ENCODE measurements around the gene NFATC1. TPM values are rescaled to one million over a fixed set of nuclear protein-coding genes. Genes with fewer than 3 reads are reported as not detected.
A peak's percentile ranks its signal among the peaks of the same experiment; 100 is the strongest.
"Not testable (repeated sequence)": the region's sequence is repeated elsewhere in the genome, so short reads cannot be mapped to it uniquely, and the experiment has no call there.

NFATC1 gene
- total and polyA plus RNA-seq, 2 donors from 2014 or later, result 4.3 to 17.2 TPM

DNA sequence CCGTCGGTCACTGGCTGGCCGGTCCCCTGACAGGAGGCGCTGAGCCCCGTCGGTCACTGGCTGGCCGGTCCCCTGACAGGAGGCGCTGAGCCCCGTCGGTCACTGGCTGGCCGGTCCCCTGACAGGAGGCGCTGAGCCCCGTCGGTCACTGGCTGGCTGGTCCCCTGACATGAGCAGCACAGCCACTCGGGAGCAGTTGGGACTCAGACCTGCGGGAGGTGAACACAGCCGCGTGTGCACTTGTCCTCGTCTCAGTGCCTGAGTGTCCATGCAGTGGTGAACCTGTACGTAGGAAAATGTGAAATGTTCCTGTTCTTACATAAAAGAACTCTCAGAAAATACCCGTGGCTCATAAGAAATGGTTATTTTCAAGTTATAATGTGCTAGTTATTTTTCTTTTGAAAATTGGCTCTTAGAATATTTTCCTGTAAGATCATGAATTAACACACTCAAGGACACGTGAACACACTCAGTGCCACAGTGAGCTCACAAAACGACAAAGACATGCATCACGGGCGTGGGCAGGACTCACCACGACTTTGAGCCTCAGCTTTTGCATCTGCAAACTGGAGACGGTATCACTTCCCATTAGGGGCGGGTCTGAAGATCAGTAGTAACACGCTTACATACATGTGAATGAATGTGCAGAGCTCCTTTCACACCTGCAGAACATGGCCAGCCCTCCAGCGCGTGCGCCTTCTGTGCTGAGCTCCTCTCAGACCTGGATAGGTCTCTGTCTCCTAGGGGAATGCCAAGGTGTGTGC is 21.1 kb upstream of the NFATC1 start:
- Histone ChIP-seq H3K36me3 (ENCODE audit: control insufficient read depth in 2 of 3, insufficient read depth in 3 of 3, low read length in 3 of 3) (peaks cover 0 to 10% (median 4%) of the 10 kb centered on the region in 3 donors), H3K9ac (ENCODE audit: low read length in 3 of 3) (no peak overlapping the region), H3K27me3 (ENCODE audit: control insufficient read depth, insufficient read depth, low read length) (no peaks in the 10 kb centered on the region), H3K27ac (ENCODE audit: low read depth in 2 of 2, low read length in 2 of 2) (no peak overlapping the region), H3K4me1 (ENCODE audit: control insufficient read depth in 2 of 3, insufficient read depth in 2 of 3, low read depth in 1 of 3, low read length in 3 of 3) (no peaks in the 10 kb centered on the region), H3K4me3 (ENCODE audit: low read length in 3 of 3) (no peak overlapping the region), H3K9me3 (ENCODE audit: control insufficient read depth in 2 of 3, insufficient read depth in 1 of 3, low read length in 3 of 3) (no peaks in the 10 kb centered on the region)
- intact Hi-C loops (cut with DNase I), result no loop called here
- TF ChIP-seq, protein P1, sequence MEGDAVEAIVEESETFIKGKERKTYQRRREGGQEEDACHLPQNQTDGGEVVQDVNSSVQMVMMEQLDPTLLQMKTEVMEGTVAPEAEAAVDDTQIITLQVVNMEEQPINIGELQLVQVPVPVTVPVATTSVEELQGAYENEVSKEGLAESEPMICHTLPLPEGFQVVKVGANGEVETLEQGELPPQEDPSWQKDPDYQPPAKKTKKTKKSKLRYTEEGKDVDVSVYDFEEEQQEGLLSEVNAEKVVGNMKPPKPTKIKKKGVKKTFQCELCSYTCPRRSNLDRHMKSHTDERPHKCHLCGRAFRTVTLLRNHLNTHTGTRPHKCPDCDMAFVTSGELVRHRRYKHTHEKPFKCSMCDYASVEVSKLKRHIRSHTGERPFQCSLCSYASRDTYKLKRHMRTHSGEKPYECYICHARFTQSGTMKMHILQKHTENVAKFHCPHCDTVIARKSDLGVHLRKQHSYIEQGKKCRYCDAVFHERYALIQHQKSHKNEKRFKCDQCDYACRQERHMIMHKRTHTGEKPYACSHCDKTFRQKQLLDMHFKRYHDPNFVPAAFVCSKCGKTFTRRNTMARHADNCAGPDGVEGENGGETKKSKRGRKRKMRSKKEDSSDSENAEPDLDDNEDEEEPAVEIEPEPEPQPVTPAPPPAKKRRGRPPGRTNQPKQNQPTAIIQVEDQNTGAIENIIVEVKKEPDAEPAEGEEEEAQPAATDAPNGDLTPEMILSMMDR (IDR thresholded peaks at IDR 0.05; ENCODE audit: borderline replicate concordance, extremely low read depth, insufficient read depth), result no peak
- FAIRE-seq (no peak), DNase-seq (no peak)

DNA sequence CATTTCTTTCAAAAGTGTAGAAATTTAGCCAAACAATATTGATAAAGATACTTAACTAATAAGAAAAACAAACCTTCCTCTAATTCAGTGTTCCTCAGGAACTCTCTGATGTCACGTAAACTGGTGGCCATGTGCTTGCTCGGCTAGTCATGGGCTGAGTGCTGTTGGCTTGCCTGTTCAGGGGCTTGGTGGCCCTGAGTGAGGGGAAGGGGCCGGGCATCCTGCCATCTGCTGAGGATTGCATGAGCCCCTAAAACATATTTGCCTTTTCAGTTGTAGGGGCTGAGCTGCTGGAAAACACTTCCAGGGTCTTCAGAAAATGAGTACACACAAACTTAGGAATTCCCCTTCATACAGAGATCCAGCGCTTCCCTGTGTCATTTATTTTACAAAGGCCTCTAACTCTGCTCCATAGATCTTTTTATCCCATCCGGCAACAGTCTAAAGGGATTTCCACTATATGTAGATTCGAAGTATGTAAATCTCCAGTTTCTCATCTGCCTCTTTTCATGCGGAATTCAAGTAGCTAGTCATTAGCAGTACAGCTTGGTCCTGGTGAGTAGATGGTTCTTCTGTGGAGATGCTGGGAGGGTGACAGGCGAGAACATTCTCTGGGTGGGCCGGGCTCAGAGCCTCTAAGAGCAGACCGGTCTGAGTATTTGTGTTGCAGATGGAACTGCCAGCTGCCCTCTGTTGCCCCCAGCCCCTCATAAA is 20.1 kb upstream of the NFATC1 start:
- no peak for DNase-seq
- H3K4me1 ChIP-seq (ENCODE audit: control insufficient read depth in 2 of 3, insufficient read depth in 2 of 3, low read depth in 1 of 3, low read length in 3 of 3), result no peaks in the 10 kb centered on the region
- H3K27ac ChIP-seq (ENCODE audit: low read depth in 2 of 2, low read length in 2 of 2), result no peak overlapping the region
- H3K36me3 ChIP-seq (ENCODE audit: control insufficient read depth in 2 of 3, insufficient read depth in 3 of 3, low read length in 3 of 3), result peaks cover 0 to 10% (median 4%) of the 10 kb centered on the region in 3 donors
- no peak overlapping the region for H3K9ac ChIP-seq (ENCODE audit: low read length in 3 of 3)
- TF ChIP-seq, protein P1 (IDR thresholded peaks at IDR 0.05; ENCODE audit: borderline replicate concordance, extremely low read depth, insufficient read depth), result no peak
- FAIRE-seq, result no peak
- H3K27me3 ChIP-seq (ENCODE audit: control insufficient read depth, insufficient read depth, low read length), result no peaks in the 10 kb centered on the region
- no peak overlapping the region for H3K4me3 ChIP-seq (ENCODE audit: low read length in 3 of 3)
- intact Hi-C loops (cut with DNase I), result no loop called here
- no peaks in the 10 kb centered on the region for H3K9me3 ChIP-seq (ENCODE audit: control insufficient read depth in 2 of 3, insufficient read depth in 1 of 3, low read length in 3 of 3)

DNA sequence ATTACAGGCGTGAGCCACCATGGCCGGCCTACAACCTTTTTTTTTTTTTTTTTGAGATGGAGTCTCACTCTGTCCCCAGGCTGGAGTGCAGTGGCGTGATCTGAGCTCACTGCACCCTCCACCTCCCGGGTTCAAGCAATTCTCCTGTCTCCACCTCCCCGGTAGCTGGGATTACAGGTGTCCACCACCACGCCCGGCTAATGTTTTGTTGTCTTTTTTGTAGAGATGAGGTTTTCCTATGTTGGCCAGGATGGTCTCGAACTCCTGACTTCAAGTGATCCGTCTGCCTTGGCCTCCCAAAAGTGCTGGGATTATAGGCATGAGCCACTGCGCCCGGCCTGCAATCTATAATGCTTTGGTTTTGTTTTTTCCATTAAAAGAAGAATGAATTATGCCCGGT is 19.1 kb upstream of the NFATC1 start:
- DNase-seq; H3K27me3 ChIP-seq (ENCODE audit: control insufficient read depth, insufficient read depth, low read length); FAIRE-seq; intact Hi-C loops (cut with DNase I); H3K4me3 ChIP-seq (ENCODE audit: low read length in 3 of 3); H3K4me1 ChIP-seq (ENCODE audit: control insufficient read depth in 2 of 3, insufficient read depth in 2 of 3, low read depth in 1 of 3, low read length in 3 of 3); H3K9me3 ChIP-seq (ENCODE audit: control insufficient read depth in 2 of 3, insufficient read depth in 1 of 3, low read length in 3 of 3); H3K9ac ChIP-seq (ENCODE audit: low read length in 3 of 3); H3K27ac ChIP-seq (ENCODE audit: low read depth in 2 of 2, low read length in 2 of 2): not testable (repeated sequence)
- H3K36me3 ChIP-seq (ENCODE audit: control insufficient read depth in 2 of 3, insufficient read depth in 3 of 3, low read length in 3 of 3), result peaks cover 0 to 10% (median 2%) of the 10 kb centered on the region in 3 donors

DNA sequence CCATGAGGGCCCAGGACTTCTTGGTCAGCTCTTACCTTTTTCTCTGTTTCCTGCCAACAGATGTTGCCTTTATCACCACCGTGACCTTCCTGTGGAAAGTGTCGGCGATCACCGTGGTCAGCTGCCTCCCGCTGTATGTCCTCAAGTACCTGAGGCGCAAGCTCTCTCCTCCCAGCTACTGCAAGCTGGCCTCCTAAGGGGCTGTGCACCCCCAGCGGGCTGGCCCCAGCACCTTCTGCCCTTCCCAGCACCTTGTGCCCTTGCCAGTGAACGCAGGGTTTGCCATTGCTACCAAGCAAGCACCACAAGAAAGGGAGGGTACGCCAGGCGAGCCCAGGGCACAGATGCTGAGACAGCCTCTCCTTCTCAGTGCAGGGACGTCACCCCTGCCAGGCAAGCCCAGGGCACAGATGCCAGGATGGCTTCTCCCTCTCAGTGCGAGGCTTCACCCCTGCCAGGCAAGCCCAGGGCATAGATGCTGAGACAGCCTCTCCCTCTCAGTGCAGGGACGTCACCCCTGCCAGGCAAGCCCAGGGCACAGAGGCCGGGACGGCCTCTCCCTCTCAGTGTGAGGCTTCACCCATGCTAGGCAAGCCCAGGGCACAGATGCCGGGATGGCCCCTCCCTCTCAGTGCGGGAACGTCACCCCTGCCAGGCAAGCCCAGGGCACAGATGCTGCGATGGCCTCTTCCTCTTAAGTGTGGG is 18.4 kb upstream of the NFATC1 start:
- H3K4me3 ChIP-seq (ENCODE audit: low read length in 3 of 3), result no peak overlapping the region
- TF ChIP-seq, protein P1 (IDR thresholded peaks at IDR 0.05; ENCODE audit: borderline replicate concordance, extremely low read depth, insufficient read depth), result no peak
- H3K36me3 ChIP-seq (ENCODE audit: control insufficient read depth in 2 of 3, insufficient read depth in 3 of 3, low read length in 3 of 3), result peaks cover 0 to 10% (median 2%) of the 10 kb centered on the region in 3 donors
- intact Hi-C loops (cut with DNase I), result no loop called here
- no peaks in the 10 kb centered on the region for H3K27me3 ChIP-seq (ENCODE audit: control insufficient read depth, insufficient read depth, low read length)
- no peaks in the 10 kb centered on the region for H3K9me3 ChIP-seq (ENCODE audit: control insufficient read depth in 2 of 3, insufficient read depth in 1 of 3, low read length in 3 of 3)
- DNase-seq (peak in 2 of 5 donors; percentile 36 to 64), FAIRE-seq (no peak)
- H3K9ac ChIP-seq (ENCODE audit: low read length in 3 of 3), result no peak overlapping the region
- H3K4me1 ChIP-seq (ENCODE audit: control insufficient read depth in 2 of 3, insufficient read depth in 2 of 3, low read depth in 1 of 3, low read length in 3 of 3), result no peaks in the 10 kb centered on the region
- no peak overlapping the region for H3K27ac ChIP-seq (ENCODE audit: low read depth in 2 of 2, low read length in 2 of 2)

Measured in kidney (tissue), 14 donors.